Measurements from ENCODE around the gene AP1AR.
A peak's percentile ranks its signal among the peaks of the same experiment; 100 is the strongest.
"Not testable (repeated sequence)": the region's sequence is repeated elsewhere in the genome, so short reads cannot be mapped to it uniquely, and the experiment has no call there.

AP1AR gene, protein sequence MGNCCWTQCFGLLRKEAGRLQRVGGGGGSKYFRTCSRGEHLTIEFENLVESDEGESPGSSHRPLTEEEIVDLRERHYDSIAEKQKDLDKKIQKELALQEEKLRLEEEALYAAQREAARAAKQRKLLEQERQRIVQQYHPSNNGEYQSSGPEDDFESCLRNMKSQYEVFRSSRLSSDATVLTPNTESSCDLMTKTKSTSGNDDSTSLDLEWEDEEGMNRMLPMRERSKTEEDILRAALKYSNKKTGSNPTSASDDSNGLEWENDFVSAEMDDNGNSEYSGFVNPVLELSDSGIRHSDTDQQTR

DNA sequence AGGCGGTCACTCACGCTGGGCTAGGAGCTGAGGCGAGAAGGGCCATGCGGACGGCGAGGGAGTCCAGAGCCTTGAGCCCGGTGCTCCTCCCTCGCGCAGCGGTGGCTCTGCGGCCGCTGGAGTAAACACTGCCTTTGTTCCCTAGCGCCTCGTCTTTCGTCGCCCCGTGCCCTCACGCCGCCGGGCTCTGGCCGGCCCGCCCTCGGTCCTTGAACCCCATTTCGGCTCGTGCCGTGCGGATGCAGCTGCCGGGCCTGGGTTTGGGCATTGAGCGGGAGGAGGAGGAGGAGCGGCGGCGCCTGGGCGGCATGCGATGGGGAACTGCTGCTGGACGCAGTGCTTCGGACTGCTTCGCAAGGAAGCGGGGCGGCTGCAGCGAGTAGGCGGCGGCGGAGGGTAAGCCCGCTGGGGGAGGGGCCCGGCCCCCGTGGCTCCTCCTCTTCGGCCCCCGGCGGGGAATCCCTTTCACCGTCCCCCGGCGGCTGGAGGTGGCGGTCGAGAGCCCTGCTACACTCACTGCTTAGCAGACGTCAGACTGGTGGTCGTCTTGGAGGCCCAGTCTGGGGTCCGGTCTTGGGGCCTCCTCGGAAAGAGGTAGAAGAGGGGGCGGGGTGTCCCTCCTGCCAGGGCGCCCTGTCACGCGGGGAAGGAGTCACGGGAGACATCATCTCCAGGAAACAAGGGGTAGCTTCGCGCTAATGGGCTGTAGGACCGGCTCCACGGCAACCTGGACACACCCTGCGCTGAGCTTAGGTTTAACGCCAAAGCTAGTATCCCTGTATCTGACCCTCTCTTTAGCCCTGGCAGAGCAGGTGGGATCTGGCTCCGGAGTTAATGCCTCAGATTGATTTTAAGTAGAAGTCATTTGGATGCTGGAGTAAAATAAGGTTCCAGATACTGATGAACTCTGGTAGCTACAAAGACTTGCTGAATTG, at the start of gene AP1AR:
TSS of gene AP1AR (plus strand) at position 9 of the 935 bp plus-strand sequence. CDS start at position 314, 305 bp downstream.
- DNase-seq (ENCODE audit: low read depth), result peak; percentile 60

DNA sequence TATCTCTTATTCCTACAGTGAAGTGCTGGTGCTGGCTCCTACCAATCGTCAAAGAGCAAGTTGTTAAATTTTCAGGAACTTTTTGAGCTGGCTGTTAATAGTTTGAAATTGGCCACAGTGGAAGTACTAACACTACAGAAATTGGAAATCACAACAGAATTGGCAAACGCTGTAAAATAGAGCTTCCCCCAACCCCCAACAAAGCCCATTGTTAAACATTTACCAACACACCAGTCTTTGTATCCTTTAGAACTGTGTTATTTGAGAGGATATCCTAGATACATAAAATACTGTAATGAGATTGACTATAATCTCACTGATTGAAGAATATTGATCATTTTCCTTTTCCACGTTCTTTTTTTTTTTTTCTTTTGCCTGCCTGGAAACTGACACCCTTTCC, 49.0 kb upstream of the AP1AR start:
- DNase-seq (ENCODE audit: low read depth), result no peak

DNA sequence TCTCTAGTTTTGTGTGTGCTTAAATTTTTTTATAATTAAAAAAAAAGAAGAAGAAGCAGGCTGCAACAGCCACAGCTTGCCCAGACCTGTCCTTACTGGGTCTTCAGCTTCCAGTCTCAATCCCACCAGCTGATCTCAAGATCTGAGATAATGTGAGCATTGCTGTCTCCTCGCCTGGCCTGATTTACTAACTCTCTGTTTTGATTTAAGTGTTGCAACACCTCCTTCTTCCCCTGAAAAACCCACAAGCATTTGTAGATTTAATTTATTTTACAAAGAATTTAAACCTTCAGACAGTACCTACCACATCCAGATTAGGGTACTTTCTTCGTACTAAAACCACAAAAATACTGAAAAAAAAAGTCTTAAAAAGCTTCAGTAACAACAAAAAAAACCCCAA, 48.3 kb upstream of the AP1AR start:
- DNase-seq (ENCODE audit: low read depth), result no peak

DNA sequence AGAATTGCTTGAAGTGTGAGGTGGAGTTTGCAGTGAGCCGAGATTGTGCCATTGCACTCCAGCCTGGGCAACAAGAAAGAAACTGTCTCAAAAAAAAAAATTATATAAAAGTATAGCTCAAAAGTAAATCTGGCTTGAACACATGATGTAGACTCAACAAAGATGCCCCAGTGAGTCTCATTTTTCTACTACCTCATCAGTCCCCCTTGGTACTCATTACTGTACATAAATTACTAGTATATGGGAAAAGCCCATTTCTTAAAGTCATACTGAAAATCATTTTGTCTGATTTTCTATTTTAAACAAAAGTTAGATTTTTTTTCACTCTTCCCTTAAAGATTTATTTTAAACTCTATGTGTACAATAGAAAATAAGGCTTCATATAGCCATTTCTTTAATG, 47.1 kb upstream of the AP1AR start:
- no peak for DNase-seq (ENCODE audit: low read depth)

DNA sequence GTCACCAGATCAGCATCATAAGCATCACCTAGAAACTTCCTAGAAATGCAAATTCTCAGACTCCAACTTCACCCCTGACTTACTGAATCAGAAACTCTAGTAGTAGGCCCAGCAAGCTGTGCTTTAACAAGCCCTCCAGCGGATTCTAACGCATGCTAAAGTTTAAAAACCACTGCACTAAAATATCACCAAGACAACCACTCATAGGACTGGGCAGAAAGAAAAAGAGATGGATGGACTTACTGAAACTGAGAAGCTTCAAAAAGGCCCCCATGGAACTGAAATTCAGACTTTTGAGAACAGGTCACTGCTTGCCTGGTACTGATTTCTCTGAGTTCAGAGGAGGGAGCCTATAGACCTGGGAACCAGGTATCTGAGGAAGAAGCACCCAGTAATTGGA, 46.3 kb upstream of the AP1AR start:
- no peak for DNase-seq (ENCODE audit: low read depth)

DNA sequence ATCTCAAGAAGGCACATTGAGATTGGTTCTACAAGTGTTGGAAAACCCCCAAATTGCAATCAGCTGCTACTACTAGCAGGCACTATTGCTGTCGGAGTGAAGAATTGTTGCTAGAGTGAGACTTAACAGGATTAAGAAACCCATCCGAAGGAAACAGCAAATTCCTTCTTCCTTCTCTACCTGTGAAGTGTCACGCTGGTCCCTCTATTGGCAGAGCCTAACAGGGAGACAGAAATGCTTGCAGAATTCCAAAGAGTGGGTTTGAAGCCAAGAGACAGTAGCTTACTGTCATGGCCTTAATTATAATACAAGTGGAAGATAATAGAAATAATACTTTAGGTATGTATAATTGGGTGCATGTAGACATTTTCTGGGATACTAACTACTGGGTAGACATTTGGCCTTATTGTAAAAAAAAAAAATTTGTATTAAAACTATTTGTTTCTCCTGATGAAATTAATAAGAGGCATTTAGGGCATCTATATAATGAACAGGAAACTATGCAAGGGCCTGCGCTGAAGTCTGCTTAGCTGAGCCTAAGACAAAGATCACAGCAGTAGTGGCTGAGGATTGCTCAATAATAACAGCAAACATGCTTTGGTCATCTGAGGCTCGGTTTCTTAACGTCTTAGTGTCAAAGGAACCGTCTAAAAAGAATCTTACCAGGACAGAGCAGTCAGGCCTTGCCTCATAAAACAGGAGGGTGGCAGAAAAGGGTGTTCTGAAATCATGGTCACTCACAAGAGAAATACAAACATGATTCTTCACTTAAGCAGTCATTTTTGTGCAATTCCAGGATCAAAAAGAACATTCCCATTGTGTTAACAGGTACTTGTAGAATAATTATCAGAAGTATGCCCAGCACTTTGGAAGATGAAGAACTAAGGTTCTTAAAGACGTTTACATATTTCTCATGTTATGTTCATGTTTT, 45.6 kb upstream of the AP1AR start:
- no peak for DNase-seq (ENCODE audit: low read depth)

DNA sequence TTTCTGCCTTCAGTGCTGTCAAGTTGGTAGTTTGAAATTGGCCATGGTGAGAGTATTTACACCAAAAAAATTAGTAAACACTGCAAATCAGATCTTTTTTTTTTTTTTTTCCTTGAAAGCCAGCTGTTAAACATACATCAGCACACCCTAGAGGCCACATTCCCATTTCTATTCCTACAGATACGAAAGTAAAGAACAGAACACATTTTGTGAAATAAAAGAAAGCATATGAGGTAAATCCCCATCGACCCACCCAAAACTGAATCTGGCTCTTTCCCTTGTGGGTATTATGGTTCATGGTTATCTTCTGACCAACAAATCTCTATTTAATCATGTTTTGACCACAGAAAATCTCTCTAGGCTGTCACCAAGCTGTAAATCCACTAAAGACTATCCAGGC, 41.8 kb upstream of the AP1AR start:
- DNase-seq (ENCODE audit: low read depth), result no peak

DNA sequence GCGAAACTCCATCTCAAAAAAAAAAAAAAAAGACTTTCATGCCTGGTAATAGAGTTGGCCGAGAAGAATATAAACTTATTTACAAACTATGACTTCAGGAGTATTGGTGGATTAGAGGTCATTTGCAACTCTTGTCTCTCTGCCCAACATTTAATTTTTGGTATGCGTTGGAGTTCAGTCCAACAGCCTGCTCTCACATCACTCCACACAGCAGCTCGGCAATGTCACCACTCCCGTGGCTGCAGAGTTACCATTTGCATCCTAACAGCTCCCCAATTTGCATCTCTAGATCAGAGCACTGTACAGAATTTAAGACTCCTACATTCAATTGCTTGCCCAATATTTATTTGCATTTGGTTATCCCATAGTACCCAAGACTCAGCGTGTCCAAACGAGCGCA, 40.9 kb upstream of the AP1AR start:
- DNase-seq (ENCODE audit: low read depth), result no peak

DNA sequence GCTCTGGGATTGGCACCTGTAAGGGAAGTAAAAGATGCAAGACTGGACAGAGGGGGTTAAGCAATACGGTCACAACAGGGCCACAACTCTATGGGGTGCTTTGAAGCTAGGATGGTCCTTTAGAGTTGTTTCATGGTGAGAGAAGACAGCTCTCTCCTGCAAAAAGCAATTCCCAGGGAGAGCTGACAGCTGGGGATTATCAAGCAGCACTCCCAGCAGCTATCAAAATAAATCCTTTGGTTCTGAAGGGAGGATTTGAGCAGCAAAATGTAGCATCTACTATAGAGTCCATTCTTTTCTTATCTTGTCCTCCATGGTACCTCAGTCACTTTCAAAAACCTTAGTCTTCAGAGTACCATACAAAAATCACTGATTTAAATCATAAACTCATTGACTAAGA, 35.1 kb upstream of the AP1AR start:
- DNase-seq (ENCODE audit: low read depth), result no peak

DNA sequence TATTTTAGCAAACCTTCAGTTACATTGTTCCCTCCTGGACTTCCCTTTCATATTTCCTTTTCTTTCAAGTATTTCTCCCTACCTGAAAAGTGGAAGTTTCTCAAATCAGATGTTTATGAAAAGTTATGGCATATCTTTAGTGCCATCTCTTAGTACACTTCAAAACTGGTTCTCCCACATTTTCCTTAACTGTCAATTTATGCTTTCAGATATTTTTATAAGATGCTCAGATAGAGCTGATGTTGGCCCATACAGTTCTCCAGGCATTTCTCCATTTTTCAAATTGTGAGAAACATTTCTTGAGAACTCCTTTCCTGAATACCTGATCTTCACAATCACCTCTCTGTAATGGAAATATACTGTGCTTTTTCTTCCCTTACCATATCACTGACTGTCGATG, 32.5 kb upstream of the AP1AR start:
- DNase-seq (ENCODE audit: low read depth), result no peak

DNA sequence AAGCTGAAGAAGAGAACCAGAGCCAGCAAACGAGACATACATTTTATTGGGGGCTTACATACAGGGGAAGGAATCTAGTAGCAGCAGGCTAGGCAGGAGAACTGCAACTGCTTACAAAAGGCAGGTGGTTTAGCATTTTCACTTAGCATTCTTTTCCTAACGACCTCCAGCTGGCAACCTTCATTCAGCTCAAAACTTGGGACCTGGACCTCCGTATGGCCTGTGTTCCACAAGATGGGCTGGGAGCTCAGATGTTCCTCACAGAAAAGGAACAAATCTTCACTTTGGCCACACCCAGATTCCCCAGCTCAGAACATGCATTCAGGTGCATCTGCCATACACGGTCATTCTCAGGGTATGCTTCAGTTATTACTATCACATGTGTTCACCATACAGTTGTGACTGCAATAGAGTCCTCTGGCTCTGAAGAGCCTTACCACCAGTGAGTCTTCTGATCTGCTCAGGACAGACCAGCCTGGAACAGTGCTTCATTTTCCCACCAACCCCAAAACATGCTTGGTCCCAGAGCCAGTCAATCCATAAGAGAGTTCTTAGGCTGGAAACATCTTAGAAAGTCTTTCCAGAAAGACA, 29.6 kb upstream of the AP1AR start:
- no peak for DNase-seq (ENCODE audit: low read depth)

DNA sequence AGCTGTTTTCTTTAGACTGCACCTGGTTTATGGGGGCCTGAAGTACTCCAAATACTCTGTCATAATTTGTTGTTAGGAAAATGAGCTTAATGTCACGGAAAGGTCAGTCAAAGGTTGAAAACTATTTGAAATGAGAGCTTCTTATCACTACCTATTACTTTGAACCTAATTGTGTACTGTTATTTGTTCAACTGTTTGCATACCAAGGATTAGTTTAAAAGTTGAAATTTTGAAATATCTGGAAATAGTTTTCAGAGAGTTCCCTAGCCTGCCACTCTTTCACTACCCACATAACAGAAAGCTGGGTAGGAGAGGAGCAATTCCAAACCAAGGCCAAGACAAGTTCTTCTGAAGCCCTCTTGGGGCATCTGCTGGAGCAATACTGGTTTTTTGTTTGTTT, 28.0 kb upstream of the AP1AR start:
- no peak for DNase-seq (ENCODE audit: low read depth)

DNA sequence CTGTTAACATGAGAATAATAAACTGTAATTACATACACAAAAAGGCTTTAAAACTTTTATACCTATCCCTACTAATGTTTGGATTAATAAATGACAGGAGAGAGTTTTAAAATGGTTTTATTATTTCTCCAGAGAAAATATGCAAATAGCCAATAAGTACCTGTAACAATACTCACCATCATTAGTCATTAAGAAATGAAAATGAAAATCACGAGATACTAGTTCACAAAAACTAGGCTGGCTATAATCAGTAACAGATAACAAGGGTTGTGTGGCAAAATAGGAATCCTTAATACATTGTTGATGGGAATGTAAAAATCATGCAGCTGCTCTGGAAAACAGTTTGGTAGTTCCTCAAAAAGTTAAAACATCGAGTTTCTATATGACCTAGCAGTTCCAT, 25.2 kb upstream of the AP1AR start:
- DNase-seq (ENCODE audit: low read depth), result no peak

DNA sequence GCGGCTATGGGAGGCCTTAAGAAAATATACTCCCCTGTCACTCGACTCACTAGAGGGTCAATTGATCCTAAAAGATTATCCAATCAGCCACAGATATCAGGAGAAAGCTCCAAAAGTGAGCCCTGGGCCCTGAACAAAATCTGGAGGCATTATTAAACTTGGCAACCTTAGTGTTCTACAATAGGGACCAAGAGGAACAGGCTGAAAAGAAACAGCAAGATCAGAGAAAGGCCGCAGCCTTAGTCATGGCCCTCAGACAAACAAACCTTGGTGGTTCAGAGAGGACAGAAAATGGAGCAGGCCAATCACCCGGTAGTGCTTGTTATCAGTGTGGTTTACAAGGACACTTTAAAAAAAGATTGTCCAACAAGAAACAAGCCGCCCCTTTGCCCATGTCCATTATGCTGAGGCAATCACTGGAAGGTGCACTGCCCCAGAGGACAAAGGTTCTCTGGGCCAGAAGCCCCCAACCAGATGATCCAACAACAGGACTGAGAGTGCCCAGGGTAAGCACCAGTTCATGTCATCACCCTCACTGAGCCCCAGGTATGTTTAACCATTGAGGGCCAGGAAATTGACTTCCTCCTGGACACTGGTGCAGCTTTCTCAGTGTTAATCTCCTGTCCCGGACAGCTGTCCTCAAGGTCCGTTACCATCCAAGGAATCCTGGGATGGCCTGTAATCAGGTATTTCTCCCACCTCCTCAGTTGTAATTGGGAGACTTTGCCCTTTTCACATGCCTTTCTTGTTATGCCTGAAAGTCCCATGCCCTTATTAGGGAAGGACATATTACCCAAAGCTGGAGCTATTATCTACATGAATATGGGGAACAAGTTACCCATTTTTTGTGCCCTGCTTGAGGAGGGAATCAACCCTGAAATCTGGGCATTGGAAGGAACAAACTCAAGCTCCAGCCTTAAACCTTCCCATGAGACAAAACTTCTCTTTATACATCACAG, 23.2 kb upstream of the AP1AR start:
- not testable (repeated sequence) for DNase-seq (ENCODE audit: low read depth)

DNA sequence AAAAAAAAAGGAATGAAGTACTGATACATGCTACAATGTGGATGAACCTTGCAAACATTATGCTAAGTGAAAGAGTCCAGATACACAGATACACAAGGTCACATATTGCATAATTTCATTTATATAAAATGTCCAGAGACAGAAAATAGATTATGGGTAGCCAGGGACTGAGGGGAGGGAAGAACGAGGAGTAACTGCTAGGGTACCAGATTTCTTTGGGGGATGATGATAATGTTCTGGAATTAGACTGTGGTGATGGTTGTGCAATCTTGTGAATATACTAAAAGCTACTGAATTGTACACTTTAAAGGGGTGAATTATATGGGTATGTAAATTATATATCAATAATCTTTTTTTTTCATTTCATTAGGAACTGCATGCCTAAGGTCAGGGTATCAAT, 20.8 kb upstream of the AP1AR start:
- no peak for DNase-seq (ENCODE audit: low read depth)

DNA sequence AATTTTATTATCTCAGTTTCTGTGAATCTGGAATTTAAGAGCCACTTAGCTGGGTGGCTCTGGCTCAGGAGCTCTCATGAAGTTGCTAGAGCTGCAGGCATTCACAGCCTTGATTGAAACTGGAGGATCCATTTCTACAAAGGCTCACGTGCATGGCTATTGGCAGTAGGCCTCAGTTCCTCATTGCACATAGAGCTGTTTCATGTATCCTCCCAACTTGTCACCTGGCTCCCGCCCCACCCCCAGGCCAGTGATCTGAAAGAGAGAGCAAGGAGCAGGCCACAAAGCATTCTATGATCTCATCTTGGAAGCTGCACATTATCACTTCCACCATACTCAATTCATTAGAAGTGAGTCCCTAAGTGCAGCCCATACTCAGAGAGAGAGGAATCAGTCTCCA, 18.5 kb upstream of the AP1AR start:
- no peak for DNase-seq (ENCODE audit: low read depth)

DNA sequence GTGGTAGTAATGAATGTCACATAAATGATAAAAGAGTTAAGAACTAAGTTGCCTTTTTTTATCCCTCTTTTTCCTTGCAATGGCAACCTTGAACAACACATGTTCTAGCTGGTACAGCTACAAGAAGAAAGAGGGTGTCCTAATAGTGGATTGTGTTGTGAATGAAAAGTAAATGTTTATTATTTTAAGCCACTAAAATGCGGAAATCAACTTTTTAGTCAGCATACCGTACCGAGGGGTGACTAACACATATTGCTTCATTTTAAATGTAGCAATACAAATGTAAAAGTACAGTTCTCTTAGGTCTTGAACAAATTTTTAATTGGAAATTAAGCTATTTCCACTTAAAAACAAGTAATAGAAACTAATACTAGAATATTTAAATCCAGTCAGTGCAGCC, 17.7 kb upstream of the AP1AR start:
- DNase-seq (ENCODE audit: low read depth), result no peak

DNA sequence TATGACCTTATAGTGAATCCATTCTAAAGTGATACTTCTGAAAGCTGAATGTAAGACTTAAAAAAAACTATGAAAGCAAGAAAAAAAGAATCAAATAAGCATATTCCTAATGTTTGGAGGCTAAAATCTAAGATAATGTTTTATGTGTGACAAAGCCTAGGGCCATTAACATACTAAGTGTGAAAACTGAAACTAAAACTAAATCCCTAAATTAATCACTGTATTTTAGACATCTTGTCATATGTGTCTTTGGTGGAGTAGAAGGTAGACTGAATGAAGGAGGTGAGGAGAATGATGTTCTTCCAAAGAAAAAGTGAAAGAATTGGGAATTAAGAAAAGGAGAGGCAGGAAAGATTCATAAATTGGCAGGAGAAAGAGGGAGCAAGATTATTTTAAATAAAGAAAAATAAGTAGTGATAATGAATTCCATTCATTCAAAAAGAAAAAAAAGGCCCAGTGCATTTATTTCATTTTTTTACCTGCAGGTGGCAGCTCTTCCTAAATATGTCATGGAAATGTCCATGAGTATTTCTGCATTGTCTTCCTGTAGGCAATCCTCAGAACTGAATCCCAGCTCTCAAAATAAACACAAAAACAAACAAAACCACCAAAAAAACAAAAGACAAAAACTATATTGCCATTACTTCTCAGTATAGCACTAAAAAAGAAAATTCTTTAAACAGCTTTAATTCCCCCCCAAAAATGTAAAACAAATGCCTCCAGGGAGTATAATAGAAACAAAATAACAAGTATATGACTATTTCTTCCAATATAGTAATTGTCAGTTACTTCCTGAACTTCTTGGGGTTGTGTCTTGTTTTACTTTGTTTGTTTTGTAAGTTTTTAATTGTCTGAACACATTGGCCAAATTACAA, 17.0 kb upstream of the AP1AR start:
- no peak for DNase-seq (ENCODE audit: low read depth)

DNA sequence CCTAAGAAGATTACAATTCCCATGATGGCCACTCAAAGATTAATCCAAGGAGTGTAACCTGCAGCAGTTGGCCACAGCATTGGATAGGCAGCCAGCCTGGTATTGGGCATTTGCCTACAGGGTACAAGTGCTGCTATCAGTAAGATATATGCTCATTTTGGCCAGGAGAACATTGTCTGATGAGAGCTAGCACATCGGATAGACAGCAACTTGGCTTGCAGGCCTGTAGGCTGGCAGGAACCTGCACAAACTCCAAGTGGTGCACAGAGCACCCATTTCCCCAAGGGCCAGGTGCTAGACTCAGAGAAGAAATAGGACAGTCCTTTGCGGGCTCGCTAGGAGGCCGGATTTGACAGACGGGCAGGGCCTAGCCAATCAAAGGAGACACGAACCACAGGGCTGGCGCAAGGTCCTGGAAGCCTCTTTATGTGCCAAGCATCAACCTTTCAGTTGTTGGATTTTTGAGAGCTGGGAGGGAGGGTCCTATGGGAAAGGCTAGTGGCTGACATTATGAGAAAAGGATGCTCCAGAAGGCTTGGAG, 11.7 kb upstream of the AP1AR start:
- DNase-seq (ENCODE audit: low read depth), result no peak

Measured in stimulated activated CD8-positive, alpha-beta memory T cell treated with anti-CD3 and anti-CD28 coated beads, Interleukin-12 subunit alpha, Interleukin-12 subunit beta, amount 100 ng/mL, for 1 hour (primary cell).